DND-41 (cell line): ENCODE measurements around the gene RPS15.
A peak's percentile ranks its signal among the peaks of the same experiment; 100 is the strongest.

Experiments
- ATAC-seq: fragments of 200-7000 bp; cut with Tn5 transposase; 3 replicates; pipeline ENCODE4 v1.9.1; 2021; ENCODE audit warnings: low read depth; ENCODE audit not compliant: insufficient read depth
- DNase-seq: peaks from one replicate; pipeline ENCODE4 v3.0.0-alpha.2; 2020
- H2AFZ ChIP-seq: 2 replicates; pipeline ENCODE4 v1.6.0; 2012; ENCODE audit warnings: low read depth, low read length
- H3K27ac ChIP-seq: 2 replicates; pipeline ENCODE4 v1.5.1; 2012; ENCODE audit warnings: low read length, inconsistent platforms
- H3K27me3 ChIP-seq: fragments of 200-600 bp; sonication (generic); 2 replicates; pipeline ENCODE4 v1.6.0; 2012; ENCODE audit warnings: low read length, mild to moderate bottlenecking, inconsistent platforms; ENCODE audit not compliant: insufficient read depth, poor library complexity
- H3K36me3 ChIP-seq: 2 replicates; pipeline ENCODE4 v1.5.1; 2012; ENCODE audit warnings: low read length, inconsistent platforms; ENCODE audit not compliant: insufficient read depth
- H3K4me1 ChIP-seq: 2 replicates; pipeline ENCODE4 v1.5.1; 2012; ENCODE audit warnings: mild to moderate bottlenecking, low read length; ENCODE audit not compliant: insufficient read depth
- H3K4me2 ChIP-seq: 2 replicates; pipeline ENCODE4 v1.6.0; 2012; ENCODE audit warnings: mild to moderate bottlenecking, moderate library complexity, low read length, inconsistent platforms; ENCODE audit not compliant: insufficient read depth
- H3K4me3 ChIP-seq, 2 experiments: fragments of 200-600 bp in 1 of 2; shearing (Covaris generic) in 1 of 2; 2 replicates each; pipeline ENCODE4 v1.5.1; 2012 to 2016; ENCODE audit warnings: inconsistent platforms in 2 of 2, low read length in 2 of 2, mild to moderate bottlenecking in 2 of 2, low read depth in 1 of 2, moderate library complexity in 1 of 2
- H3K79me2 ChIP-seq: 2 replicates; pipeline ENCODE4 v1.6.0; 2012; ENCODE audit warnings: low read length, inconsistent platforms; ENCODE audit not compliant: insufficient read depth
- H3K9ac ChIP-seq: 2 replicates; pipeline ENCODE4 v1.6.0; 2012; ENCODE audit warnings: low read depth, mild to moderate bottlenecking, inconsistent platforms, low read length, moderate library complexity
- H3K9me3 ChIP-seq: 2 replicates; pipeline ENCODE4 v1.5.1; 2012; ENCODE audit warnings: low read length, moderate library complexity, mild to moderate bottlenecking, inconsistent platforms; ENCODE audit not compliant: insufficient read depth, severe bottlenecking
- H4K20me1 ChIP-seq: 2 replicates; pipeline ENCODE4 v1.6.0; 2012; ENCODE audit warnings: low read length; ENCODE audit not compliant: insufficient read depth
- EZH2 ChIP-seq: IDR thresholded peaks from 3 replicates; pipeline ENCODE4 v1.6.1; 2012; ENCODE audit warnings: borderline replicate concordance, low read depth, mild to moderate bottlenecking, moderate library complexity, low read length, inconsistent platforms; ENCODE audit not compliant: severe bottlenecking
- TF ChIP-seq, protein P1 (sequence below): IDR thresholded peaks from 2 replicates; pipeline ENCODE4 v1.5.1; 2012; ENCODE audit warnings: borderline replicate concordance, low read length, moderate library complexity, mild to moderate bottlenecking; ENCODE audit not compliant: poor library complexity, severe bottlenecking; ENCODE audit errors: extremely low read depth

RPS15 gene

GRCh38 chr19:1471515-1472160, 33.4 kb downstream of the RPS15 start:
- Histone ChIP-seq H2AFZ (no peak overlapping the region), H3K4me2 (peak overlapping the region; percentile 69), H3K36me3 (peaks cover 20% of the 10 kb centered on the region), H3K9me3 (no peaks in the 10 kb centered on the region), H3K27me3 (no peaks in the 10 kb centered on the region), H4K20me1 (peaks cover 79% of the 10 kb centered on the region), H3K79me2 (peaks cover 23% of the 10 kb centered on the region), H3K27ac (no peak overlapping the region), H3K4me1 (peaks cover 27% of the 10 kb centered on the region), H3K9ac (peak overlapping the region; percentile 39; the same call in 1 of the 2 replicates), H3K4me3 (no peak overlapping the region)
- no peak for TF ChIP-seq EZH2
- TF ChIP-seq, protein P1, sequence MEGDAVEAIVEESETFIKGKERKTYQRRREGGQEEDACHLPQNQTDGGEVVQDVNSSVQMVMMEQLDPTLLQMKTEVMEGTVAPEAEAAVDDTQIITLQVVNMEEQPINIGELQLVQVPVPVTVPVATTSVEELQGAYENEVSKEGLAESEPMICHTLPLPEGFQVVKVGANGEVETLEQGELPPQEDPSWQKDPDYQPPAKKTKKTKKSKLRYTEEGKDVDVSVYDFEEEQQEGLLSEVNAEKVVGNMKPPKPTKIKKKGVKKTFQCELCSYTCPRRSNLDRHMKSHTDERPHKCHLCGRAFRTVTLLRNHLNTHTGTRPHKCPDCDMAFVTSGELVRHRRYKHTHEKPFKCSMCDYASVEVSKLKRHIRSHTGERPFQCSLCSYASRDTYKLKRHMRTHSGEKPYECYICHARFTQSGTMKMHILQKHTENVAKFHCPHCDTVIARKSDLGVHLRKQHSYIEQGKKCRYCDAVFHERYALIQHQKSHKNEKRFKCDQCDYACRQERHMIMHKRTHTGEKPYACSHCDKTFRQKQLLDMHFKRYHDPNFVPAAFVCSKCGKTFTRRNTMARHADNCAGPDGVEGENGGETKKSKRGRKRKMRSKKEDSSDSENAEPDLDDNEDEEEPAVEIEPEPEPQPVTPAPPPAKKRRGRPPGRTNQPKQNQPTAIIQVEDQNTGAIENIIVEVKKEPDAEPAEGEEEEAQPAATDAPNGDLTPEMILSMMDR = peak; percentile 43
- DNase-seq (peak; percentile 43), ATAC-seq (peak; percentile 23; the same call in 1 of the 3 replicates)

- H3K4me3 ChIP-seq = no peak overlapping the region
- H3K9ac ChIP-seq = no peak overlapping the region
- DNase-seq = no peak
- no peak for TF ChIP-seq EZH2
- TF ChIP-seq, protein P1 = no peak
- H4K20me1 ChIP-seq = peaks cover 80% of the 10 kb centered on the region
- ATAC-seq = no peak
- H3K36me3 ChIP-seq = peaks cover 23% of the 10 kb centered on the region
- no peak overlapping the region for H2AFZ ChIP-seq
- H3K4me2 ChIP-seq = no peak overlapping the region
- H3K27me3 ChIP-seq = no peaks in the 10 kb centered on the region
- peaks cover 29% of the 10 kb centered on the region for H3K79me2 ChIP-seq
- peaks cover 33% of the 10 kb centered on the region for H3K4me1 ChIP-seq
- H3K9me3 ChIP-seq = no peaks in the 10 kb centered on the region
- no peak overlapping the region for H3K27ac ChIP-seq
Observed at GRCh38 chr19:1472231-1473084, 34.3 kb downstream of the RPS15 start.

DNA sequence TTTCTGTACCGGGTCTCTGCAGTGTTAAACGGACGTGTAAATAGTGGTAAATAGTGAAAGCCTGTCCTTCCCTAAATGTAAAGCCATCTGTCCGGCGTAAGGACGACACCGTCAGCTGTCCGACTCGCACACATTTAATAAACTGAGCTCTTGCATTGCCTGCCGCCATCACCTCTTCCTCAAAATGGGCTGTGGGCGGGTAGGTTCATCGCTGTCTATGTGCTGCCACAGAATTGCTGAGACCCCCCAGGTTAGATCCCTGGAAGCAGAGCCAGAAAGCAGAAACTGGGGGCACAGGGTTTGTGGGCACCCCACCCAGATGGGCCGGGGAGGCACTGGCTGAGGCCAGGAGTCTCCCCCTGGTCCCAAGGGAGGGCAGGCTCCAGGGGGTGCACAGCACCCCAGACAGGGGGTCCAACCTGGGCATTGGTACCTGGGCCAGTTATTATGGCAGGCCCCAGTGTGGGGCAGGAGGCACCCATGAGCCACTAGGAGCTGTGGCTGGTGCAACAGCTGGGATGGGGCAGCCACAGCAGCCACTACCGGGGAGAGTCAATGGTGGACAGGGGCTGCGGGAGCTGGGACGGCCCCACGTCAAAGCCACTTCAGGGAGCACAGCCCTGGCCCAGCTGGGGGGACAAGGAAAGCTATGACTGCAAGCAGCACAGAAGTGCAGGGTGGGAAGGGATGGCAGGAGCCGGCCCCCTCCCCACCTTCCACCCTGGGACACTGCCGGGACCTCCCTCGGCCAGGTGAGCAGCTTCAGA, 35.1 kb downstream of the RPS15 start:
- DNase-seq (no peak), ATAC-seq (no peak)
- no peaks in the 10 kb centered on the region for H3K9me3 ChIP-seq
- no peak overlapping the region for H2AFZ ChIP-seq
- TF ChIP-seq, protein P1 = no peak
- TF ChIP-seq EZH2 = no peak
- H3K79me2 ChIP-seq = peaks cover 37% of the 10 kb centered on the region
- no peak overlapping the region for H3K27ac ChIP-seq
- H3K9ac ChIP-seq = no peak overlapping the region
- no peak overlapping the region for H3K4me3 ChIP-seq
- no peaks in the 10 kb centered on the region for H3K27me3 ChIP-seq
- H3K4me1 ChIP-seq = peaks cover 41% of the 10 kb centered on the region
- peaks cover 24% of the 10 kb centered on the region for H3K36me3 ChIP-seq
- no peak overlapping the region for H3K4me2 ChIP-seq
- H4K20me1 ChIP-seq = peaks cover 79% of the 10 kb centered on the region
